H1 (cell line): ENCODE data around the gene CPLANE1. TPM values are rescaled to one million over a fixed set of nuclear protein-coding genes. Genes with fewer than 3 reads are reported as not detected.

Source experiments
- CEBPB ChIP-seq: IDR thresholded peaks from 2 replicates; pipeline ENCODE4 v1.6.1; 2012; ENCODE audit warnings: low read depth, low read length
- MAFK ChIP-seq: IDR thresholded peaks from 2 replicates; pipeline ENCODE4 v1.6.1; 2012; ENCODE audit warnings: low read depth, mild to moderate bottlenecking, improper control_type of control experiment, low read length
- RBBP5 ChIP-seq: IDR thresholded peaks from 2 replicates; pipeline ENCODE4 v1.7.1; 2012; ENCODE audit warnings: low read depth, mild to moderate bottlenecking, inconsistent platforms, low read length, moderate library complexity, borderline replicate concordance
- SIRT6 ChIP-seq: IDR thresholded peaks from one replicate; pipeline ENCODE4 v1.7.1; 2012; ENCODE audit warnings: low read length, inconsistent platforms
- TBP ChIP-seq: IDR thresholded peaks from 2 replicates; pipeline ENCODE4 v1.6.1; 2011; ENCODE audit warnings: low read depth, low read length, improper control_type of control experiment
- polyA plus RNA-seq, 7 experiments: library from polyadenylated mRNA; depleted of rRNA in 3 of 7; stranded (reverse) in 5 of 7; unstranded in 2 of 7; fragments of >200 nt in 5 of 7; fragments of 200-250 nt in 2 of 7; gene quantifications; 1 replicate in 5 of 7; 2 replicates in 1 of 7; 4 replicates in 1 of 7; pipeline versions ENCODE4 v1.2.1 to v1.2.3, GENCODE V29; 2011 to 2013; ENCODE audit warnings: missing spikeins in 2 of 7, mixed read lengths in 2 of 7
- total RNA-seq: library from RNA; stranded (reverse); fragmentation: NEBNext Ultra II Directional; extraction: Animal tissue kit (Norgen Biotek cat#: 25700); gene quantifications from 2 replicates; pipeline ENCODE4 v1.2.1, GENCODE V29; 2021

Gene CPLANE1
- total and polyA plus RNA-seq, 2 of the 8 experiments (the other 6 are each of a cell fraction or from before 2014, with no cell fraction given), result 2.2 to 8.8 TPM

GRCh38 chr5:37063739-37064138 lies 185.4 kb downstream of the CPLANE1 start (continued):
- TF ChIP-seq RBBP5 (no peak), CEBPB (no peak), SIRT6 (no peak), MAFK (no peak), TBP (no peak)
